Measurements from ENCODE around the gene ADI1.

ADI1 gene

DNA sequence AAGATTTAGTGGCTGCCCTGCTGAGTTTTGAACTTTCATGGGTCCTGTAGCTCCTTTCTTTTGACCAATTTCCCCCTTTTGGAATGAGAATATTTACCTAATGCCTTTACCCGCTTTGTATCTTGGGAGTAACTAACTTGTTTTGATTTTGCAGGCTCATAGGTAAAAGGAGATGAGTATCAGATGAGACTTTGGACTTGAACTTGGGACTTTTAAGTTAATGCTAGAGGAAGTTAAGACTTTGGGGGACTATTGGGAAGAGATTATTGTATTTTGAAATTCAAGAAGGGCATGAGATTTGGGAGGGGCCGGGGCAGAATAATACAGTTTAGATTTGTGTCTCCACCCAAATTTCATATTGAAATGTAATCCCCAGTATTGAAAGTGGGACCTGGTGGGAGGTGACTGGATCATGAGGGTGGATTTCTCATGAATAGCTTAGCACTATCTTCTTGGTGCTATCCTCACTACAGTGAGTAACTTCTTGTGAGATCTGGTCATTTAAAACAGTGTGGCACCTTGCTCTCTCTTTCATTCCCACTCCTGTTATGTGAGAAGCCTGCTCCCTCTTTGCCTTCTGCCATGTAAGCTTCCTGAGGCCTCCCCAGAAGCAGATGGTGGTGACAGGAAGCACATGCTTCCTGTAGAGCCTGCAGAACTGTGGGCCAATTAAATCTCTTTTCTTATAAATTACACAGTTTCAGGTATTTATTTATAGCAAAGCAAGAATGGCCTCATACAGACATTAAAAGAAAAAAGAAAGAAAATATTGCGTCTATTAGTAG lies 6.1 kb downstream of the ADI1 start:
- Histone ChIP-seq H3F3A (ENCODE audit: insufficient read depth, low read length) (no peaks in the 10 kb centered on the region), H2AFZ (ENCODE audit: low read length) (no peak overlapping the region), H4K20me1 (ENCODE audit: insufficient read depth, low read length) (no peaks in the 10 kb centered on the region), H3K4me2 (ENCODE audit: low read length) (no peak overlapping the region), H3K27ac (ENCODE audit: low read depth, low read length, poor library complexity, severe bottlenecking) (no peak overlapping the region), H3K27me3 (ENCODE audit: insufficient read depth, low read length) (no peaks in the 10 kb centered on the region), H3K9me3 (ENCODE audit: low read length) (0 out of 2 replicates have a peak, but pooled peaks cover 3% of the 10 kb centered on the region), H3K9ac (ENCODE audit: low read length) (no peak overlapping the region), H3K36me3 (ENCODE audit: insufficient read depth, low read length) (peaks cover 71% of the 10 kb centered on the region), H3K9me2 (ENCODE audit: low read depth, low read length) (no peaks in the 10 kb centered on the region), H3K4me3 (ENCODE audit: low read depth, low read length, poor library complexity, severe bottlenecking) (no peak overlapping the region), H3K79me2 (ENCODE audit: insufficient read depth, low read length) (peaks cover 17% of the 10 kb centered on the region), H3K4me1 (ENCODE audit: insufficient read depth, low read length, severe bottlenecking) (peaks cover 7% of the 10 kb centered on the region)
- no peak for TF ChIP-seq EZH2 (IDR thresholded peaks at IDR 0.05; ENCODE audit: borderline replicate concordance, low read length)
- TF ChIP-seq, protein P1, sequence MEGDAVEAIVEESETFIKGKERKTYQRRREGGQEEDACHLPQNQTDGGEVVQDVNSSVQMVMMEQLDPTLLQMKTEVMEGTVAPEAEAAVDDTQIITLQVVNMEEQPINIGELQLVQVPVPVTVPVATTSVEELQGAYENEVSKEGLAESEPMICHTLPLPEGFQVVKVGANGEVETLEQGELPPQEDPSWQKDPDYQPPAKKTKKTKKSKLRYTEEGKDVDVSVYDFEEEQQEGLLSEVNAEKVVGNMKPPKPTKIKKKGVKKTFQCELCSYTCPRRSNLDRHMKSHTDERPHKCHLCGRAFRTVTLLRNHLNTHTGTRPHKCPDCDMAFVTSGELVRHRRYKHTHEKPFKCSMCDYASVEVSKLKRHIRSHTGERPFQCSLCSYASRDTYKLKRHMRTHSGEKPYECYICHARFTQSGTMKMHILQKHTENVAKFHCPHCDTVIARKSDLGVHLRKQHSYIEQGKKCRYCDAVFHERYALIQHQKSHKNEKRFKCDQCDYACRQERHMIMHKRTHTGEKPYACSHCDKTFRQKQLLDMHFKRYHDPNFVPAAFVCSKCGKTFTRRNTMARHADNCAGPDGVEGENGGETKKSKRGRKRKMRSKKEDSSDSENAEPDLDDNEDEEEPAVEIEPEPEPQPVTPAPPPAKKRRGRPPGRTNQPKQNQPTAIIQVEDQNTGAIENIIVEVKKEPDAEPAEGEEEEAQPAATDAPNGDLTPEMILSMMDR (IDR thresholded peaks at IDR 0.05; ENCODE audit: low read length) = no peak

DNA sequence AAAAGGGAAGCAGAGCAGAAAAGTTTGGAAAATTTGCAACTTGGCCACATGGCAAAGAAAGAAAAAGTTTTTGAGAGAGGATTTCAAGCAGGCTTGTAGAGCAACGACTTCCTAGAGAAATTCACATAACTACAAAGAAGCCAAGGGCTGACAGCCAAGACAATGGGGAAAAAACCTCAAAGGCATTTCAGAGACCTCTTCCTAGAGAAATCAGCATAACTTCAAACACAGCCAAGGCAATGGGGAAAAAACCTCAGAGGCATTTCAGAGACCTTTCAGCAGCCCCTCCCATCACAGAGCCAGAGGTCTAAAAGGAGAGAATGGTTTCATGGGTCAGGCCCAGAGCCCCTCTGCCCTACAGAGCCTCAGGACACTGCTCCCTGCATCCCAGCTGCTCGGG lies 7.2 kb downstream of the ADI1 start:
- Histone ChIP-seq H3F3A (ENCODE audit: insufficient read depth, low read length) (no peaks in the 10 kb centered on the region), H3K27ac (ENCODE audit: low read depth, low read length, poor library complexity, severe bottlenecking) (no peak overlapping the region), H4K20me1 (ENCODE audit: insufficient read depth, low read length) (no peaks in the 10 kb centered on the region), H3K9me2 (ENCODE audit: low read depth, low read length) (no peaks in the 10 kb centered on the region), H3K4me2 (ENCODE audit: low read length) (no peak overlapping the region), H3K4me3 (ENCODE audit: low read depth, low read length, poor library complexity, severe bottlenecking) (no peak overlapping the region), H2AFZ (ENCODE audit: low read length) (no peak overlapping the region), H3K9me3 (ENCODE audit: low read length) (0 out of 2 replicates have a peak, but pooled peaks cover 3% of the 10 kb centered on the region), H3K79me2 (ENCODE audit: insufficient read depth, low read length) (peaks cover 9% of the 10 kb centered on the region; the same call in 1 of the 2 replicates), H3K4me1 (ENCODE audit: insufficient read depth, low read length, severe bottlenecking) (no peaks in the 10 kb centered on the region), H3K36me3 (ENCODE audit: insufficient read depth, low read length) (peaks cover 71% of the 10 kb centered on the region), H3K27me3 (ENCODE audit: insufficient read depth, low read length) (no peaks in the 10 kb centered on the region), H3K9ac (ENCODE audit: low read length) (no peak overlapping the region)
- TF ChIP-seq, protein P1 (IDR thresholded peaks at IDR 0.05; ENCODE audit: low read length) = no peak
- TF ChIP-seq EZH2 (IDR thresholded peaks at IDR 0.05; ENCODE audit: borderline replicate concordance, low read length) = no peak

DNA sequence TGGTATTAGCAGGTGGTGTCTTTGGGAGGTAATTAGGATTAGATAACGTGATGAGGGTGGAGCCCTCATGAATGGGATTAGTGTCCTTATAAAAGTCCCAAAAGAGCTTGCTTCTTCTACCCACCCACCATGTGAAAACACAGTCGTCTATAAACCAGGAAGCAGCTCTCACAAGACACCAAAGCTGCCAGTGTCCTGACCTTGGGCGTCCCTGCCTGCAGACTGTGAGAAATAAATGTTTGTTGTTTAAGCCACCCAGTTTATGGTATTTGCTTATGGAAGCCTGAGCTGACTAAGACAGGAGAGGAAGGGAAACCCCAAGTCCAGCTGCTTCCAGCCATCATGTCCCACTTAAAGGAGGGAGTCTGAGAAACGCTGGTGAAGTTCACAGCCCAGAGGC lies 13.6 kb downstream of the ADI1 start:
- Histone ChIP-seq H3K27ac (ENCODE audit: low read depth, low read length, poor library complexity, severe bottlenecking) (no peak overlapping the region), H3K9me2 (ENCODE audit: low read depth, low read length) (no peaks in the 10 kb centered on the region), H2AFZ (ENCODE audit: low read length) (no peak overlapping the region), H3K4me3 (ENCODE audit: low read depth, low read length, poor library complexity, severe bottlenecking) (no peak overlapping the region), H3K36me3 (ENCODE audit: insufficient read depth, low read length) (peaks cover 70% of the 10 kb centered on the region), H3K9me3 (ENCODE audit: low read length) (no peaks in the 10 kb centered on the region), H3K9ac (ENCODE audit: low read length) (no peak overlapping the region), H3K4me2 (ENCODE audit: low read length) (no peak overlapping the region), H4K20me1 (ENCODE audit: insufficient read depth, low read length) (no peaks in the 10 kb centered on the region), H3K4me1 (ENCODE audit: insufficient read depth, low read length, severe bottlenecking) (no peaks in the 10 kb centered on the region), H3K27me3 (ENCODE audit: insufficient read depth, low read length) (no peaks in the 10 kb centered on the region), H3K79me2 (ENCODE audit: insufficient read depth, low read length) (0 out of 2 replicates have a peak, but pooled peaks cover 3% of the 10 kb centered on the region), H3F3A (ENCODE audit: insufficient read depth, low read length) (no peaks in the 10 kb centered on the region)
- TF ChIP-seq EZH2 (IDR thresholded peaks at IDR 0.05; ENCODE audit: borderline replicate concordance, low read length) = no peak
- TF ChIP-seq, protein P1 (IDR thresholded peaks at IDR 0.05; ENCODE audit: low read length) = no peak
